ENCODE results near the gene GRID1. TPM values are rescaled to one million over a fixed set of nuclear protein-coding genes. Genes with fewer than 3 reads are reported as not detected.
A peak's percentile ranks its signal among the peaks of the same experiment; 100 is the strongest.

The GRID1 gene
- polyA plus RNA-seq, 1 of the 3 experiments (the other 2 are of a cell fraction) = 0.13 TPM

DNA sequence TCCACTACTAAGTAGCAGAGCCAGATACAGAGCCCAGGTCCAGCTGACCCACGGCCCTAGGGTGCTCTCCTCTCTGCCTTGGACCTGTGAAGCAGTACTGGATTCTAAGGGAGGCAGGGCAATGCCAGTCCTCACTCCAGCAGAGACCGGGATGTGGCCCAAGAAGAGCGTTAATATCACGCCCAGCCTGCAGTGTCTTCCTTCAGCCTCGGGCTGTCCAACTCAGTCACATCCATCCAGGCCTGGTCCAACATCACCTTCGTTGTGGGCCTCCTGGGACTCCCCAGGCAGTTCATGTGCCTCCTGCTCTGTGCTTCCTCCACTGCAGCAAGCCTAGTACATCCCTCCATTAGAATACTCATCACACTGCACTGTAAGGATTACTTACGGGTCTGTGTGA is 114.5 kb downstream of the GRID1 start:
- CTCF ChIA-PET = interaction anchor here (0.5 to 2.2 kb wide), 2 partner anchors 9 to 97 kb away, joined by 3 to 10 read pairs; no protein-coding TSS in a partner anchor

More for the DNA sequence above, 114.5 kb downstream of the GRID1 start:
- Histone ChIP-seq H3F3A (replicated peaks; ENCODE audit: insufficient read depth) (no peaks in the 10 kb centered on the region), H3K27me3 (ENCODE audit: insufficient read depth) (no peaks in the 10 kb centered on the region), H3K4me2 (no peak overlapping the region), H3K4me1 (ENCODE audit: control insufficient read depth in 1 of 2, insufficient read depth in 2 of 2, low read depth in 1 of 2, low read length in 1 of 2) (peaks cover 0 to 50% of the 10 kb centered on the region in 2 experiments; a peak in 2 of 4 replicates), H3K4me3 (ENCODE audit: low read depth in 2 of 2, low read length in 1 of 2) (no peak overlapping the region), H2AFZ (ENCODE audit: low read depth) (no peak overlapping the region), H4K20me1 (ENCODE audit: insufficient read depth) (no peaks in the 10 kb centered on the region), H3K9ac (no peak overlapping the region), H3K36me3 (replicated peaks in 1 of 2; ENCODE audit: control insufficient read depth in 1 of 2, insufficient read depth in 2 of 2, low read length in 1 of 2) (no peaks in the 10 kb centered on the region), H3K9me2 (no peaks in the 10 kb centered on the region), H3K9me3 (no peaks in the 10 kb centered on the region), H3K79me2 (ENCODE audit: insufficient read depth) (no peaks in the 10 kb centered on the region), H3K27ac (ENCODE audit: low read depth in 2 of 2, low read length in 1 of 2) (peak overlapping the region in 1 of 2 experiments; percentile 86; a peak in 2 of 4 replicates)
- WGBS (ENCODE audit: low lambda C conversion rate) = 15% methylated on average over 3 of the region's 7 CpGs
- POLR2A ChIA-PET = no interaction called here
- peak; percentile 24 for DNase-seq
- no peak for TF ChIP-seq TEAD4 (IDR thresholded peaks at IDR 0.05; ENCODE audit: borderline replicate concordance, insufficient read depth)
- TF ChIP-seq, protein P1, sequence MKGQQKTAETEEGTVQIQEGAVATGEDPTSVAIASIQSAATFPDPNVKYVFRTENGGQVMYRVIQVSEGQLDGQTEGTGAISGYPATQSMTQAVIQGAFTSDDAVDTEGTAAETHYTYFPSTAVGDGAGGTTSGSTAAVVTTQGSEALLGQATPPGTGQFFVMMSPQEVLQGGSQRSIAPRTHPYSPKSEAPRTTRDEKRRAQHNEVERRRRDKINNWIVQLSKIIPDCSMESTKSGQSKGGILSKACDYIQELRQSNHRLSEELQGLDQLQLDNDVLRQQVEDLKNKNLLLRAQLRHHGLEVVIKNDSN (IDR thresholded peaks at IDR 0.05; ENCODE audit: borderline replicate concordance, low read depth) = no peak
- TF ChIP-seq GATA2 (CRISPR knock-in tag; IDR thresholded peaks at IDR 0.05) = no peak
- TF ChIP-seq, protein P2, sequence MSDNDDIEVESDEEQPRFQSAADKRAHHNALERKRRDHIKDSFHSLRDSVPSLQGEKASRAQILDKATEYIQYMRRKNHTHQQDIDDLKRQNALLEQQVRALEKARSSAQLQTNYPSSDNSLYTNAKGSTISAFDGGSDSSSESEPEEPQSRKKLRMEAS (IDR thresholded peaks at IDR 0.05; ENCODE audit: low read depth) = no peak
- no peak for TF ChIP-seq EZH2phosphoT487 (IDR thresholded peaks at IDR 0.05; ENCODE audit: borderline replicate concordance, low read depth)
- TF ChIP-seq TAF1 (IDR thresholded peaks at IDR 0.05; ENCODE audit: borderline replicate concordance, low read depth, low read length) = no peak
- TF ChIP-seq RCOR1 (IDR thresholded peaks at IDR 0.05; ENCODE audit: low read length) = no peak
- no peak for TF ChIP-seq EP300 (IDR thresholded peaks at IDR 0.05; ENCODE audit: borderline replicate concordance in 1 of 2, low read depth in 1 of 2, low read length in 1 of 2)
- TF ChIP-seq NFIC (IDR thresholded peaks at IDR 0.05; ENCODE audit: borderline replicate concordance) = no peak
- no peak for TF ChIP-seq YY1 (IDR thresholded peaks at IDR 0.05; ENCODE audit: low read depth)
- no peak for TF ChIP-seq GABPA (IDR thresholded peaks at IDR 0.05; ENCODE audit: low read depth)
- TF ChIP-seq, protein P3, sequence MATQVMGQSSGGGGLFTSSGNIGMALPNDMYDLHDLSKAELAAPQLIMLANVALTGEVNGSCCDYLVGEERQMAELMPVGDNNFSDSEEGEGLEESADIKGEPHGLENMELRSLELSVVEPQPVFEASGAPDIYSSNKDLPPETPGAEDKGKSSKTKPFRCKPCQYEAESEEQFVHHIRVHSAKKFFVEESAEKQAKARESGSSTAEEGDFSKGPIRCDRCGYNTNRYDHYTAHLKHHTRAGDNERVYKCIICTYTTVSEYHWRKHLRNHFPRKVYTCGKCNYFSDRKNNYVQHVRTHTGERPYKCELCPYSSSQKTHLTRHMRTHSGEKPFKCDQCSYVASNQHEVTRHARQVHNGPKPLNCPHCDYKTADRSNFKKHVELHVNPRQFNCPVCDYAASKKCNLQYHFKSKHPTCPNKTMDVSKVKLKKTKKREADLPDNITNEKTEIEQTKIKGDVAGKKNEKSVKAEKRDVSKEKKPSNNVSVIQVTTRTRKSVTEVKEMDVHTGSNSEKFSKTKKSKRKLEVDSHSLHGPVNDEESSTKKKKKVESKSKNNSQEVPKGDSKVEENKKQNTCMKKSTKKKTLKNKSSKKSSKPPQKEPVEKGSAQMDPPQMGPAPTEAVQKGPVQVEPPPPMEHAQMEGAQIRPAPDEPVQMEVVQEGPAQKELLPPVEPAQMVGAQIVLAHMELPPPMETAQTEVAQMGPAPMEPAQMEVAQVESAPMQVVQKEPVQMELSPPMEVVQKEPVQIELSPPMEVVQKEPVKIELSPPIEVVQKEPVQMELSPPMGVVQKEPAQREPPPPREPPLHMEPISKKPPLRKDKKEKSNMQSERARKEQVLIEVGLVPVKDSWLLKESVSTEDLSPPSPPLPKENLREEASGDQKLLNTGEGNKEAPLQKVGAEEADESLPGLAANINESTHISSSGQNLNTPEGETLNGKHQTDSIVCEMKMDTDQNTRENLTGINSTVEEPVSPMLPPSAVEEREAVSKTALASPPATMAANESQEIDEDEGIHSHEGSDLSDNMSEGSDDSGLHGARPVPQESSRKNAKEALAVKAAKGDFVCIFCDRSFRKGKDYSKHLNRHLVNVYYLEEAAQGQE (IDR thresholded peaks at IDR 0.05; ENCODE audit: low read depth, low read length) = no peak
- no peak for TF ChIP-seq FOXM1 (IDR thresholded peaks at IDR 0.05; ENCODE audit: low read depth)
- no peak for TF ChIP-seq CHD2 (IDR thresholded peaks at IDR 0.05; ENCODE audit: low read length, partially characterized antibody)
- TF ChIP-seq, protein P4, sequence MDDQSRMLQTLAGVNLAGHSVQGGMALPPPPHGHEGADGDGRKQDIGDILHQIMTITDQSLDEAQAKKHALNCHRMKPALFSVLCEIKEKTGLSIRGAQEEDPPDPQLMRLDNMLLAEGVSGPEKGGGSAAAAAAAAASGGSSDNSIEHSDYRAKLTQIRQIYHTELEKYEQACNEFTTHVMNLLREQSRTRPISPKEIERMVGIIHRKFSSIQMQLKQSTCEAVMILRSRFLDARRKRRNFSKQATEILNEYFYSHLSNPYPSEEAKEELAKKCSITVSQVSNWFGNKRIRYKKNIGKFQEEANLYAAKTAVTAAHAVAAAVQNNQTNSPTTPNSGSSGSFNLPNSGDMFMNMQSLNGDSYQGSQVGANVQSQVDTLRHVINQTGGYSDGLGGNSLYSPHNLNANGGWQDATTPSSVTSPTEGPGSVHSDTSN (IDR thresholded peaks at IDR 0.05) = no peak
- TF ChIP-seq, protein P5, sequence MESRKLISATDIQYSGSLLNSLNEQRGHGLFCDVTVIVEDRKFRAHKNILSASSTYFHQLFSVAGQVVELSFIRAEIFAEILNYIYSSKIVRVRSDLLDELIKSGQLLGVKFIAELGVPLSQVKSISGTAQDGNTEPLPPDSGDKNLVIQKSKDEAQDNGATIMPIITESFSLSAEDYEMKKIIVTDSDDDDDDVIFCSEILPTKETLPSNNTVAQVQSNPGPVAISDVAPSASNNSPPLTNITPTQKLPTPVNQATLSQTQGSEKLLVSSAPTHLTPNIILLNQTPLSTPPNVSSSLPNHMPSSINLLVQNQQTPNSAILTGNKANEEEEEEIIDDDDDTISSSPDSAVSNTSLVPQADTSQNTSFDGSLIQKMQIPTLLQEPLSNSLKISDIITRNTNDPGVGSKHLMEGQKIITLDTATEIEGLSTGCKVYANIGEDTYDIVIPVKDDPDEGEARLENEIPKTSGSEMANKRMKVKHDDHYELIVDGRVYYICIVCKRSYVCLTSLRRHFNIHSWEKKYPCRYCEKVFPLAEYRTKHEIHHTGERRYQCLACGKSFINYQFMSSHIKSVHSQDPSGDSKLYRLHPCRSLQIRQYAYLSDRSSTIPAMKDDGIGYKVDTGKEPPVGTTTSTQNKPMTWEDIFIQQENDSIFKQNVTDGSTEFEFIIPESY (IDR thresholded peaks at IDR 0.05; ENCODE audit: borderline replicate concordance, low read depth) = no peak
- no peak for TF ChIP-seq SMC3 (IDR thresholded peaks at IDR 0.05; ENCODE audit: low read depth, low read length)
